PC-3 (cell line): ENCODE measurements around the gene SH3BGRL3. TPM values are rescaled to one million over a fixed set of nuclear protein-coding genes. Genes with fewer than 3 reads are reported as not detected.
"Not testable (repeated sequence)": the region's sequence is repeated elsewhere in the genome, so short reads cannot be mapped to it uniquely, and the experiment has no call there.

ENCODE experiments used
- ATAC-seq: fragments of 200-7000 bp; cut with Tn5 transposase; 2 replicates; pipeline ENCODE4 v1.9.1; 2020; ENCODE audit warnings: mild to moderate bottlenecking, moderate library complexity
- BruUV-seq: library from RNA; stranded (reverse); fragments of 400-500 nt; replicated peaks from 2 replicates; lab custom pipeline; 2021; lab: Mats Ljungman, UMichigan
- CTCF ChIA-PET: fragments of 300-600 bp; sonication (Branson Sonifier 250); formaldehyde crosslinking; loops from one replicate; lab custom pipeline; 2022; ENCODE audit warnings: antibody characterized with exemption; lab: Charles Lee
- POLR2A ChIA-PET: fragments of 300-600 bp; sonication (Branson Sonifier 250); formaldehyde crosslinking; loops from one replicate; lab custom pipeline; 2022; ENCODE audit warnings: antibody characterized with exemption; ENCODE audit not compliant: unreplicated experiment; lab: Charles Lee
- DNase-seq: peaks from one replicate; pipeline ENCODE4 v3.0.0-alpha.2; 2015
- H2AFZ ChIP-seq: fragments of 300-600 bp; sonication (generic); 2 replicates; pipeline ENCODE4 v1.6.0; 2016; ENCODE audit warnings: antibody characterized with exemption, low read length
- H3F3A ChIP-seq: fragments of 300-600 bp; sonication (generic); one replicate; pipeline ENCODE4 v1.6.0; 2017; ENCODE audit warnings: antibody characterized with exemption, low read length, control low read depth, mild to moderate bottlenecking; ENCODE audit not compliant: unreplicated experiment
- H3K27ac ChIP-seq: fragments of 300-600 bp; sonication (generic); 2 replicates; pipeline ENCODE4 v1.5.1; 2016; ENCODE audit warnings: mild to moderate bottlenecking, low read length
- H3K27me3 ChIP-seq: fragments of 300-600 bp; sonication (generic); 2 replicates; pipeline ENCODE4 v1.6.1; 2016; ENCODE audit warnings: low read length, mixed read lengths
- H3K36me3 ChIP-seq: fragments of 300-600 bp; sonication (generic); 2 replicates; pipeline ENCODE4 v1.6.1; 2016; ENCODE audit warnings: low read depth, mixed run types, low read length, mixed read lengths
- H3K4me1 ChIP-seq: fragments of 300-600 bp; sonication (generic); 2 replicates; pipeline ENCODE4 v1.5.1; 2016; ENCODE audit warnings: low read length; ENCODE audit not compliant: insufficient read depth
- H3K4me2 ChIP-seq: fragments of 300-600 bp; sonication (generic); 2 replicates; pipeline ENCODE4 v1.6.0; 2016; ENCODE audit warnings: low read length
- H3K4me3 ChIP-seq: fragments of 300-600 bp; sonication (generic); 2 replicates; pipeline ENCODE4 v1.5.1; 2016; ENCODE audit warnings: mild to moderate bottlenecking, low read length, mixed read lengths
- H3K79me2 ChIP-seq: fragments of 300-600 bp; sonication (generic); 2 replicates; pipeline ENCODE4 v1.6.1; 2017; ENCODE audit warnings: low read length, mixed read lengths
- H3K9ac ChIP-seq: fragments of 300-600 bp; sonication (generic); 2 replicates; pipeline ENCODE4 v1.6.0; 2016; ENCODE audit warnings: mild to moderate bottlenecking, low read length
- H3K9me2 ChIP-seq: fragments of 300-600 bp; sonication (generic); replicated peaks from 2 replicates; pipeline ENCODE4 v1.6.1; 2016; ENCODE audit warnings: mixed run types, low read length, mixed read lengths
- H3K9me3 ChIP-seq: fragments of 300-600 bp; sonication (generic); 2 replicates; pipeline ENCODE4 v1.6.1; 2016; ENCODE audit warnings: low read length, mixed read lengths
- H4K20me1 ChIP-seq: fragments of 300-600 bp; sonication (generic); 2 replicates; pipeline ENCODE4 v1.6.1; 2016; ENCODE audit warnings: low read length, mixed read lengths
- EZH2 ChIP-seq: fragments of 300-600 bp; sonication (generic); IDR thresholded peaks from one replicate; pipeline ENCODE4 v1.6.1; 2017; ENCODE audit warnings: antibody characterized with exemption, mild to moderate bottlenecking, low read length; ENCODE audit not compliant: unreplicated experiment
- EZH2phosphoT487 ChIP-seq: fragments of 300-600 bp; sonication (generic); IDR thresholded peaks from 2 replicates; pipeline ENCODE4 v1.6.1; 2018; ENCODE audit warnings: mild to moderate bottlenecking, antibody characterized with exemption, low read length, borderline replicate concordance
- intact Hi-C: fragments of 100-400 bp; cut with micrococcal nuclease; formaldehyde crosslinking; loops from 2 replicates; pipeline ENCODE4 v1.9.0; 2023
- total RNA-seq: library from RNA; depleted of rRNA; stranded (reverse); fragments of >200 nt; gene quantifications from 2 replicates; pipeline ENCODE4 v1.2.3, GENCODE V29; 2014
- TF ChIP-seq, protein P1 (sequence below): fragments of 300-600 bp; sonication (generic); conservative IDR thresholded peaks from 2 replicates; pipeline ENCODE4 v1.5.1; 2017; ENCODE audit warnings: antibody characterized with exemption, low read depth, mild to moderate bottlenecking, low read length

Gene SH3BGRL3
- total RNA-seq, 1 experiment from 2014 or later = 181 TPM

DNA sequence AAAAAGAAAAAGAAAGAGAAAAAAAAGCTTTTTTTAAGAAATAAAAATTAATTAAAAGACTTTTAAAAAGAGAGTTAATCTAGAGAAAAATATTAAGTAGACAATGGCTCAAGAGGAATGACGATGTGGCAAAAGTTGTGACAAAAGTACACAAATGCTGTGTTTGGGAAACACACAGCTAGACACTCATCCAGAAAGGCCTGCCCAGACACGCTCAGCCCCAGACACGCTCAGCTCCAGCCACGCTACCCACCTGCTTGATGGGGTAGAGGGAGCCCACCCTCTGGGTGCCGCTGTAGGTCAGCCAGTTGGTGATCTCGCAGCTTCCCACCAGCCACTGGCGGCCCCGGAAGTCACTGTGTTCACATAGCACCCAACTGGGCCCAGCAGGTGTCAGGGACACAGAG, 48.1 kb downstream of the SH3BGRL3 start:
- no peak overlapping the region for H3K4me3 ChIP-seq
- H4K20me1 ChIP-seq = no peaks in the 10 kb centered on the region
- intact Hi-C loops = no loop called here
- H3F3A ChIP-seq = no peaks in the 10 kb centered on the region
- H3K4me2 ChIP-seq = no peak overlapping the region
- POLR2A ChIA-PET = interaction anchor here (0.6 kb wide), 1 partner anchor 226 kb away, joined by 3 read pairs; no protein-coding TSS in a partner anchor
- no peak for ATAC-seq
- peaks cover 3% of the 10 kb centered on the region; the same call in 1 of the 2 replicates for H3K36me3 ChIP-seq
- no peaks in the 10 kb centered on the region for H3K4me1 ChIP-seq
- BruUV-seq = no TSS peak
- H3K27ac ChIP-seq = no peak overlapping the region
- TF ChIP-seq EZH2 (no peak), EZH2phosphoT487 (no peak)
- TF ChIP-seq, protein P1, sequence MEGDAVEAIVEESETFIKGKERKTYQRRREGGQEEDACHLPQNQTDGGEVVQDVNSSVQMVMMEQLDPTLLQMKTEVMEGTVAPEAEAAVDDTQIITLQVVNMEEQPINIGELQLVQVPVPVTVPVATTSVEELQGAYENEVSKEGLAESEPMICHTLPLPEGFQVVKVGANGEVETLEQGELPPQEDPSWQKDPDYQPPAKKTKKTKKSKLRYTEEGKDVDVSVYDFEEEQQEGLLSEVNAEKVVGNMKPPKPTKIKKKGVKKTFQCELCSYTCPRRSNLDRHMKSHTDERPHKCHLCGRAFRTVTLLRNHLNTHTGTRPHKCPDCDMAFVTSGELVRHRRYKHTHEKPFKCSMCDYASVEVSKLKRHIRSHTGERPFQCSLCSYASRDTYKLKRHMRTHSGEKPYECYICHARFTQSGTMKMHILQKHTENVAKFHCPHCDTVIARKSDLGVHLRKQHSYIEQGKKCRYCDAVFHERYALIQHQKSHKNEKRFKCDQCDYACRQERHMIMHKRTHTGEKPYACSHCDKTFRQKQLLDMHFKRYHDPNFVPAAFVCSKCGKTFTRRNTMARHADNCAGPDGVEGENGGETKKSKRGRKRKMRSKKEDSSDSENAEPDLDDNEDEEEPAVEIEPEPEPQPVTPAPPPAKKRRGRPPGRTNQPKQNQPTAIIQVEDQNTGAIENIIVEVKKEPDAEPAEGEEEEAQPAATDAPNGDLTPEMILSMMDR = no peak
- H3K9me2 ChIP-seq = no peaks in the 10 kb centered on the region
- DNase-seq = no peak
- H3K79me2 ChIP-seq = no peaks in the 10 kb centered on the region
- no peaks in the 10 kb centered on the region for H3K27me3 ChIP-seq
- no peaks in the 10 kb centered on the region for H3K9me3 ChIP-seq
- CTCF ChIA-PET = no interaction called here
- H3K9ac ChIP-seq = no peak overlapping the region
- no peak overlapping the region for H2AFZ ChIP-seq

DNA sequence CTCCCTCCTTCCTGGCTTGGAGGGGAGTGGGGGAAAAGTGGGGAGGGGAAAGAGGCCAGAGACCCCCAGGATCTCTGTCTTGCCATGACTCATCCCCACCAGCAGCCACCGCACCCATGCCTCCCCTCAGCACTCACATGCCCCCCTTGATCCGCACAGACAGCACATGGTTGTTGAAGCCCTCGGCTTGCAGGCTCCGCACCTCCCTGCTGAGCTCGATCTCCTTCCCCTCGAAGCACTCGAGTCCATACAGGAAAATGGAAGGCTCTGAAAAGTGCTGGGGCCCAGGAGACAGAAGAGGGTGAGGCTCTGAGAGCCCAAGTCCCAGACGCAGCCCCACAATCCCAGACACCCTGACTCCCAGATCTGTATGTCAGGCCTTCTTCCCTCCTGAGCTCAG, 48.7 kb downstream of the SH3BGRL3 start:
- no TSS peak for BruUV-seq
- ATAC-seq = no peak
- H3K9me2 ChIP-seq = no peaks in the 10 kb centered on the region
- intact Hi-C loops = no loop called here
- no peak overlapping the region for H3K4me3 ChIP-seq
- no peak for DNase-seq
- no peaks in the 10 kb centered on the region for H3K9me3 ChIP-seq
- CTCF ChIA-PET = no interaction called here
- no peak overlapping the region for H3K9ac ChIP-seq
- POLR2A ChIA-PET = interaction anchor here (0.6 kb wide), 1 partner anchor 227 kb away, joined by 3 read pairs; no protein-coding TSS in a partner anchor
- H3K27ac ChIP-seq = no peak overlapping the region
- H3K27me3 ChIP-seq = no peaks in the 10 kb centered on the region
- H3K4me2 ChIP-seq = no peak overlapping the region
- no peaks in the 10 kb centered on the region for H3K4me1 ChIP-seq
- H3K36me3 ChIP-seq = peaks cover 3% of the 10 kb centered on the region; the same call in 1 of the 2 replicates
- no peaks in the 10 kb centered on the region for H3F3A ChIP-seq
- H2AFZ ChIP-seq = no peak overlapping the region
- no peaks in the 10 kb centered on the region for H3K79me2 ChIP-seq
- no peaks in the 10 kb centered on the region for H4K20me1 ChIP-seq
- TF ChIP-seq EZH2phosphoT487 (no peak), EZH2 (no peak)
- TF ChIP-seq, protein P1 = no peak

DNA sequence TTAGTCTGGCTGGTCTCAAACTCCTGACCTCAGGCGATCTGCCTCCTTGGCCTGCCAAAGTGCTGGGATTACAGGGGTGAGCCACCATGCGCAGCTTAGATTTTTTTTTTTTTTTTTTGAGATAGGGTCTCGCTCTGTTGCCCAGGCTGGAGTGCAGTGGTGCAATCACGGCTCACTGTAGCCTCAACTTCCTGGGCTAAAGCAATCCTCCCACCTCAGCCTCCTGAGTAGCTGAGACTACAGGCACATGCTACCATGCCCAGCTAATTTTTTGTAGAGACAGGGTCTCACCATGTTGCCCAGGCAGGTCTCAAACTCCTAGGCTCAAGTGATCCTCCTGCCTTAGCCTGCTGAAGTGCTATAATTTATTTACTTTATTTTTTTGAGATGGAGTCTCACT, 49.5 kb downstream of the SH3BGRL3 start:
- H3F3A ChIP-seq, POLR2A ChIA-PET, CTCF ChIA-PET, H2AFZ ChIP-seq, BruUV-seq, H3K27me3 ChIP-seq, DNase-seq, H3K79me2 ChIP-seq, H3K9ac ChIP-seq, H3K27ac ChIP-seq, H4K20me1 ChIP-seq, H3K9me3 ChIP-seq, intact Hi-C loops, ATAC-seq, H3K9me2 ChIP-seq, H3K4me1 ChIP-seq, H3K4me2 ChIP-seq, H3K36me3 ChIP-seq, H3K4me3 ChIP-seq: not testable (repeated sequence)
